Keratinocyte (primary cell): Measurements from ENCODE around the gene ATAD3A.

ENCODE experiments used
- CTCF ChIP-seq, 3 experiments: IDR thresholded peaks in 1 of 3; conservative IDR thresholded peaks in 1 of 3; optimal IDR thresholded peaks in 1 of 3; 2 replicates in 2 of 3; 3 replicates in 1 of 3; pipeline versions ENCODE3 to v1.5.1; 2011; ENCODE audit warnings: low read length in 3 of 3, mild to moderate bottlenecking in 3 of 3, moderate library complexity in 2 of 3, control low read depth in 1 of 3, inconsistent platforms in 1 of 3; ENCODE audit not compliant: insufficient read depth in 2 of 3; ENCODE audit errors: extremely low read depth in 1 of 3
- EZH2 ChIP-seq: IDR thresholded peaks from one replicate; pipeline ENCODE4 v1.6.1; 2012; ENCODE audit warnings: inconsistent platforms, mild to moderate bottlenecking, low read length, moderate library complexity

- no peak for TF ChIP-seq EZH2
- TF ChIP-seq CTCF (optimal IDR thresholded peaks at IDR 0.05 in 1 of 3, IDR thresholded peaks at IDR 0.05 in 1 of 3, conservative IDR thresholded peaks at IDR 0.05 in 1 of 3; ENCODE audit: extremely low read depth in 1 of 3, insufficient read depth in 2 of 3, low read length in 3 of 3), result no peak
These were observed 57.4 kb downstream of the ATAD3A start for GRCh38 chr1:1569341-1569740.
